Astrocyte (in vitro differentiated cells and primary cell): ENCODE data around the gene ILRUN. TPM values are rescaled to one million over a fixed set of nuclear protein-coding genes. Genes with fewer than 3 reads are reported as not detected.
A peak's percentile ranks its signal among the peaks of the same experiment; 100 is the strongest.

Experiments
- DNase-seq: peaks from one replicate; pipeline ENCODE4 v3.0.0-alpha.2; 2010; ENCODE audit warnings: low read depth
- FAIRE-seq: peaks from 2 replicates; lab custom pipeline; 2011; peaks lifted over from hg19 to GRCh38; lab: Jason Lieb, UNC
- H2AFZ ChIP-seq: 2 replicates; pipeline ENCODE4 v1.6.0; 2012; ENCODE audit warnings: low read depth, low read length, inconsistent platforms
- H3K27ac ChIP-seq: 2 replicates; pipeline ENCODE4 v1.5.1; 2011; ENCODE audit warnings: low read depth, low read length, inconsistent platforms
- H3K27me3 ChIP-seq: 2 replicates; pipeline ENCODE4 v1.6.0; 2011; ENCODE audit warnings: low read length, inconsistent platforms; ENCODE audit not compliant: insufficient read depth
- H3K36me3 ChIP-seq: 2 replicates; pipeline ENCODE4 v1.5.1; 2011; ENCODE audit warnings: low read length, inconsistent platforms; ENCODE audit not compliant: insufficient read depth
- H3K4me1 ChIP-seq: 2 replicates; pipeline ENCODE4 v1.5.1; 2011; ENCODE audit warnings: low read length, inconsistent platforms; ENCODE audit not compliant: insufficient read depth
- H3K4me2 ChIP-seq: 2 replicates; pipeline ENCODE4 v1.6.0; 2012; ENCODE audit warnings: low read length, inconsistent platforms
- H3K4me3 ChIP-seq: 2 replicates; pipeline ENCODE4 v1.5.1; 2011; ENCODE audit warnings: low read depth, mild to moderate bottlenecking, low read length, inconsistent platforms; ENCODE audit not compliant: insufficient read depth
- H3K79me2 ChIP-seq: 2 replicates; pipeline ENCODE4 v1.6.0; 2012; ENCODE audit warnings: mild to moderate bottlenecking, low read length, inconsistent platforms; ENCODE audit not compliant: insufficient read depth
- H3K9ac ChIP-seq: 2 replicates; pipeline ENCODE4 v1.6.0; 2012; ENCODE audit warnings: mild to moderate bottlenecking, low read length, inconsistent platforms
- H3K9me3 ChIP-seq: 2 replicates; pipeline ENCODE4 v1.5.1; 2012; ENCODE audit warnings: low read depth, mild to moderate bottlenecking, low read length, inconsistent platforms; ENCODE audit not compliant: insufficient read depth
- H4K20me1 ChIP-seq: 2 replicates; pipeline ENCODE4 v1.6.0; 2012; ENCODE audit warnings: low read length, inconsistent platforms; ENCODE audit not compliant: insufficient read depth
- H3K27ac Mint-ChIP-seq: one replicate; pipeline ENCODE4 v1.8.0; 2021; ENCODE audit warnings: mild to moderate bottlenecking, mixed read lengths; ENCODE audit not compliant: unreplicated experiment
- H3K27me3 Mint-ChIP-seq: one replicate; pipeline ENCODE4 v1.8.0; 2021; ENCODE audit warnings: low read depth, mixed read lengths; ENCODE audit not compliant: unreplicated experiment
- H3K36me3 Mint-ChIP-seq: one replicate; pipeline ENCODE4 v1.8.0; 2021; ENCODE audit warnings: low read depth, mixed read lengths; ENCODE audit not compliant: unreplicated experiment
- H3K4me1 Mint-ChIP-seq: one replicate; pipeline ENCODE4 v1.8.0; 2021; ENCODE audit warnings: low read depth, mixed read lengths; ENCODE audit not compliant: unreplicated experiment
- H3K4me3 Mint-ChIP-seq: one replicate; pipeline ENCODE4 v1.8.0; 2021; ENCODE audit warnings: mild to moderate bottlenecking, moderate library complexity, mixed read lengths; ENCODE audit not compliant: unreplicated experiment
- H3K9me3 Mint-ChIP-seq: one replicate; pipeline ENCODE4 v1.8.0; 2021; ENCODE audit warnings: mild to moderate bottlenecking, mixed read lengths; ENCODE audit not compliant: unreplicated experiment
- CTCF ChIP-seq: IDR thresholded peaks from 2 replicates; pipeline ENCODE4 v1.5.1; 2011; ENCODE audit warnings: low read depth, mild to moderate bottlenecking, inconsistent platforms, low read length, moderate library complexity; ENCODE audit not compliant: insufficient read depth
- EZH2 ChIP-seq: IDR thresholded peaks from 2 replicates; pipeline ENCODE4 v1.6.1; 2012; ENCODE audit warnings: mild to moderate bottlenecking, low read length, inconsistent platforms; ENCODE audit not compliant: insufficient read depth
- total RNA-seq: library from RNA; stranded (reverse); gene quantifications from 2 replicates; pipeline ENCODE4 v1.2.1, GENCODE V29; 2021

Gene ILRUN
- total RNA-seq, 1 donor from 2014 or later = 63.3 TPM

DNA sequence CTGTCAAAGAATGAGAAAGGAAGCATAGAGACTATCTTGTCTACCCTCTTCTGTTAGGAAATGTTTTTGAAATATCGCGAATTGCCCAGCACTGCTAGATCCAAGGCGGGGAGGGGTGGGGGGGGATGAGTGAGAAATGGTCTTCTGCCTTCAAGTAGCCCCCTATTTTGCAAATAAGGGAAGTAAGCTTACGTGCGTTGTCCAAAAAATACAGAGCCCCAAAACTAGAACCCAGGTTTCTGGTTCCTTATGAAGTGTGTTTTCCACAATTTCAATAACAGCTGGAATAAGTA is 923 bp upstream of the ILRUN start:
- peaks cover 17% of the 10 kb centered on the region for H3K4me1 Mint-ChIP-seq
- no peak overlapping the region for H3K9ac ChIP-seq

GRCh38 chr6:34696189-34696738 is 303 bp downstream of the ILRUN start:
- Mint-ChIP-seq H3K4me3 (peak overlapping the region; percentile 98), H3K27me3 (no peaks in the 10 kb centered on the region), H3K27ac (peak overlapping the region; percentile 56), H3K9me3 (no peaks in the 10 kb centered on the region), H3K36me3 (no peaks in the 10 kb centered on the region), H3K4me1 (peaks cover 17% of the 10 kb centered on the region)
- H3K79me2 ChIP-seq = peaks cover 52% of the 10 kb centered on the region
- peak overlapping the region; percentile 77 for H3K27ac ChIP-seq
- H3K9me3 ChIP-seq = no peaks in the 10 kb centered on the region
- peak overlapping the region; percentile 97 for H3K4me2 ChIP-seq
- no peak for DNase-seq
- peak overlapping the region; percentile 87 for H2AFZ ChIP-seq
- H3K4me1 ChIP-seq = peaks cover 11% of the 10 kb centered on the region
- peak overlapping the region; percentile 75 for H3K4me3 ChIP-seq
- H3K36me3 ChIP-seq = no peaks in the 10 kb centered on the region
- TF ChIP-seq CTCF (no peak), EZH2 (no peak)
- no peak for FAIRE-seq
- peaks cover 37% of the 10 kb centered on the region for H4K20me1 ChIP-seq
- H3K27me3 ChIP-seq = no peaks in the 10 kb centered on the region
- H3K9ac ChIP-seq = peak overlapping the region; percentile 95

More for the DNA sequence above, 923 bp upstream of the ILRUN start:
- peak overlapping the region; percentile 93 for H3K4me2 ChIP-seq
- no peak for FAIRE-seq
- H3K27me3 ChIP-seq = no peaks in the 10 kb centered on the region
- peak overlapping the region; percentile 77 for H3K4me3 ChIP-seq
- peaks cover 11% of the 10 kb centered on the region for H3K4me1 ChIP-seq
- H3K27me3 Mint-ChIP-seq = no peaks in the 10 kb centered on the region
- H3K79me2 ChIP-seq = peaks cover 40% of the 10 kb centered on the region
- no peaks in the 10 kb centered on the region for H3K36me3 Mint-ChIP-seq
- no peaks in the 10 kb centered on the region for H3K9me3 Mint-ChIP-seq
- H2AFZ ChIP-seq = peak overlapping the region; percentile 96
- H4K20me1 ChIP-seq = peaks cover 30% of the 10 kb centered on the region
- no peaks in the 10 kb centered on the region for H3K9me3 ChIP-seq
- peak overlapping the region; percentile 93 for H3K27ac Mint-ChIP-seq
- H3K36me3 ChIP-seq = no peaks in the 10 kb centered on the region
- no peak overlapping the region for H3K27ac ChIP-seq
- H3K4me3 Mint-ChIP-seq = peak overlapping the region; percentile 89
- TF ChIP-seq EZH2 = no peak
- TF ChIP-seq CTCF = no peak
- DNase-seq = no peak

GRCh38 chr6:34695729-34696188 is 808 bp downstream of the ILRUN start:
- Histone ChIP-seq H3K4me1 (peaks cover 11% of the 10 kb centered on the region), H3K4me2 (peak overlapping the region; percentile 97), H3K9ac (peak overlapping the region; percentile 95), H3K4me3 (peak overlapping the region; percentile 75), H3K79me2 (peaks cover 57% of the 10 kb centered on the region), H3K9me3 (no peaks in the 10 kb centered on the region), H3K27me3 (no peaks in the 10 kb centered on the region), H2AFZ (peak overlapping the region; percentile 87), H3K36me3 (no peaks in the 10 kb centered on the region), H3K27ac (peak overlapping the region; percentile 77), H4K20me1 (peaks cover 42% of the 10 kb centered on the region)
- DNase-seq (no peak), FAIRE-seq (no peak)
- Mint-ChIP-seq H3K4me3 (peak overlapping the region; percentile 98), H3K4me1 (peaks cover 17% of the 10 kb centered on the region), H3K27ac (peak overlapping the region; percentile 56), H3K36me3 (no peaks in the 10 kb centered on the region), H3K9me3 (no peaks in the 10 kb centered on the region), H3K27me3 (no peaks in the 10 kb centered on the region)
- TF ChIP-seq CTCF (no peak), EZH2 (no peak)
